ENCODE measurements around the gene AGBL1.

Gene AGBL1

GRCh38 chr15:86106306-86106705, 26.6 kb downstream of the AGBL1 start:
- Histone ChIP-seq H3K9me3 (ENCODE audit: control insufficient read depth, insufficient read depth, low read depth, low read length) (no peaks in the 10 kb centered on the region), H3K36me3 (ENCODE audit: control insufficient read depth in 2 of 2, insufficient read depth in 1 of 2, low read length in 2 of 2) (no peaks in the 10 kb centered on the region), H3K27ac (ENCODE audit: extremely low read depth, low read depth, low read length) (no peak overlapping the region), H3K4me1 (ENCODE audit: control insufficient read depth, insufficient read depth, low read length) (no peaks in the 10 kb centered on the region), H3K4me3 (ENCODE audit: low read depth, low read length) (no peak overlapping the region)
- no peak for TF ChIP-seq ZNF530 (tag by site-specific recombination; IDR thresholded peaks at IDR 0.05; ENCODE audit: low read depth)
- TF ChIP-seq ZNF792 (tag by site-specific recombination; IDR thresholded peaks at IDR 0.05): no peak
- no peak for TF ChIP-seq ZNF292 (tag by site-specific recombination; IDR thresholded peaks at IDR 0.05; ENCODE audit: borderline replicate concordance, low read depth)
- TF ChIP-seq ELK4 (IDR thresholded peaks at IDR 0.05; ENCODE audit: borderline replicate concordance, low read depth, low read length): no peak
- TF ChIP-seq ZNF248 (tag by site-specific recombination; IDR thresholded peaks at IDR 0.05): no peak
- TF ChIP-seq SALL2 (tag by site-specific recombination; IDR thresholded peaks at IDR 0.05; ENCODE audit: borderline replicate concordance): no peak
- no peak for TF ChIP-seq HIC1 (tag by site-specific recombination; IDR thresholded peaks at IDR 0.05)
- TF ChIP-seq TRIM28 (IDR thresholded peaks at IDR 0.05; ENCODE audit: borderline replicate concordance, low read length): no peak
- no peak for TF ChIP-seq ZBTB10 (tag by site-specific recombination; IDR thresholded peaks at IDR 0.05)
- TF ChIP-seq ZNF776 (tag by site-specific recombination; IDR thresholded peaks at IDR 0.05; ENCODE audit: borderline replicate concordance): no peak
- no peak for TF ChIP-seq ZNF623 (tag by site-specific recombination; IDR thresholded peaks at IDR 0.05)
- TF ChIP-seq ZNF510 (tag by site-specific recombination; IDR thresholded peaks at IDR 0.05; ENCODE audit: insufficient replicate concordance): no peak
- no peak for TF ChIP-seq ZNF449 (tag by site-specific recombination; IDR thresholded peaks at IDR 0.05)
- TF ChIP-seq PBX3 (CRISPR knock-in tag; IDR thresholded peaks at IDR 0.05): no peak
- ChIA-PET CTCF (interaction anchor here (1.4 kb wide), 1 partner anchor 241 kb away, joined by 3 read pairs; no protein-coding TSS in a partner anchor), POLR2A (no interaction called here)

- no peak overlapping the region for H3K27ac ChIP-seq (ENCODE audit: extremely low read depth, low read depth, low read length)
- H3K4me3 ChIP-seq (ENCODE audit: low read depth, low read length): no peak overlapping the region
- POLR2A ChIA-PET: interaction anchor here (0.6 kb wide), 1 partner anchor 110 kb away, joined by 4 read pairs; no protein-coding TSS in a partner anchor
- CTCF ChIA-PET: interaction anchor here (0.7 to 1.5 kb wide), 7 partner anchors 8 to 1494 kb away, joined by 3 to 4 read pairs (median 3); no protein-coding TSS in a partner anchor
- no peaks in the 10 kb centered on the region for H3K36me3 ChIP-seq (ENCODE audit: control insufficient read depth in 2 of 2, insufficient read depth in 1 of 2, low read length in 2 of 2)
- H3K9me3 ChIP-seq (ENCODE audit: control insufficient read depth, insufficient read depth, low read depth, low read length): no peaks in the 10 kb centered on the region
- no peaks in the 10 kb centered on the region for H3K4me1 ChIP-seq (ENCODE audit: control insufficient read depth, insufficient read depth, low read length)
- TF ChIP-seq ZFP69B (tag by site-specific recombination; IDR thresholded peaks at IDR 0.05) (no peak), ZNF658 (tag by site-specific recombination; IDR thresholded peaks at IDR 0.05) (no peak), SP3 (tag by site-specific recombination; IDR thresholded peaks at IDR 0.05) (no peak), SCRT2 (tag by site-specific recombination; IDR thresholded peaks at IDR 0.05) (no peak), ZBTB17 (tag by site-specific recombination; IDR thresholded peaks at IDR 0.05) (no peak), ZFP41 (tag by site-specific recombination; IDR thresholded peaks at IDR 0.05; ENCODE audit: borderline replicate concordance) (no peak), ZNF677 (tag by site-specific recombination; IDR thresholded peaks at IDR 0.05) (no peak), ZBTB11 (tag by site-specific recombination; conservative IDR thresholded peaks at IDR 0.05; ENCODE audit: low read depth) (no peak)
Measured at GRCh38 chr15:86115145-86115801, 35.6 kb downstream of the AGBL1 start.
